Hypothalamus (tissue), 51 donors: ENCODE measurements around the gene GRM4.
"Not testable (repeated sequence)": the region's sequence is repeated elsewhere in the genome, so short reads cannot be mapped to it uniquely, and the experiment has no call there.

Experiments
- DNase-seq, 51 donors: peaks; one replicate each; lab custom pipeline; 2025; lab: John Stamatoyannopoulos, UW

The GRM4 gene

GRCh38 chr6:34050691-34051090 lies 95.2 kb downstream of the GRM4 start:
- DNase-seq, result no peak

GRCh38 chr6:34049395-34050342 lies 96.2 kb downstream of the GRM4 start:
- peak in 1 of 51 donors; percentile 13 for DNase-seq

GRCh38 chr6:34047913-34048867 lies 97.7 kb downstream of the GRM4 start:
- DNase-seq, result no peak

GRCh38 chr6:34046617-34047016 lies 99.3 kb downstream of the GRM4 start:
- no peak for DNase-seq

GRCh38 chr6:34045771-34046170 lies 100.1 kb downstream of the GRM4 start:
- DNase-seq, result peak in 1 of 51 donors; percentile 6

- peak in 1 of 51 donors; percentile 16 for DNase-seq
These were observed 100.8 kb downstream of the GRM4 start for GRCh38 chr6:34044945-34045595.

- DNase-seq, result no peak
These were observed 102.5 kb downstream of the GRM4 start for GRCh38 chr6:34043359-34043758.

GRCh38 chr6:34041998-34042397 lies 103.9 kb downstream of the GRM4 start:
- not testable (repeated sequence) for DNase-seq

- no peak for DNase-seq
These were observed 104.5 kb downstream of the GRM4 start for GRCh38 chr6:34041385-34041784.

- DNase-seq, result no peak
These were observed 105.9 kb downstream of the GRM4 start for GRCh38 chr6:34039943-34040342.

- DNase-seq, result no peak
These were observed 108.7 kb downstream of the GRM4 start for GRCh38 chr6:34037151-34037550.

GRCh38 chr6:34036357-34037069 lies 109.4 kb downstream of the GRM4 start:
- DNase-seq, result no peak

GRCh38 chr6:34035704-34036356 lies 110.1 kb downstream of the GRM4 start:
- DNase-seq, result no peak

GRCh38 chr6:34035161-34035560 lies 110.7 kb downstream of the GRM4 start:
- DNase-seq, result no peak

GRCh38 chr6:34032856-34033255 lies 113.0 kb downstream of the GRM4 start:
- no peak for DNase-seq

- DNase-seq, result no peak
These were observed 114.1 kb downstream of the GRM4 start for GRCh38 chr6:34031625-34032383.

- no peak for DNase-seq
These were observed 114.9 kb downstream of the GRM4 start for GRCh38 chr6:34030831-34031624.
